A673 (cell line): Measurements from ENCODE around the gene ABCC9. TPM values are rescaled to one million over a fixed set of nuclear protein-coding genes. Genes with fewer than 3 reads are reported as not detected.
"Not testable (repeated sequence)": the region's sequence is repeated elsewhere in the genome, so short reads cannot be mapped to it uniquely, and the experiment has no call there.

Experiments
- BruUV-seq: library from RNA; stranded (reverse); fragments of 400-500 nt; replicated peaks from 2 replicates; lab custom pipeline; 2021; lab: Mats Ljungman, UMichigan
- CTCF ChIA-PET: fragments of 300-600 bp; sonication (Branson Sonifier 250); formaldehyde crosslinking; loops from one replicate; lab custom pipeline; 2022; ENCODE audit warnings: antibody characterized with exemption; lab: Charles Lee
- POLR2A ChIA-PET: fragments of 300-600 bp; sonication (Branson Sonifier 250); formaldehyde crosslinking; loops from one replicate; lab custom pipeline; 2022; ENCODE audit warnings: antibody characterized with exemption; ENCODE audit not compliant: low non-redundant PET; lab: Charles Lee
- DNase-seq: peaks from one replicate; pipeline ENCODE4 v3.0.0-alpha.2; 2015; ENCODE audit warnings: low spot score
- H3K27ac ChIP-seq: fragments of 200-600 bp; sonication (generic); 2 replicates; pipeline ENCODE4 v1.5.1; 2016; ENCODE audit warnings: mixed run types, low read depth, mild to moderate bottlenecking, mixed read lengths, antibody characterized with exemption, low read length; ENCODE audit not compliant: poor library complexity, severe bottlenecking
- H3K27me3 ChIP-seq: fragments of 200-600 bp; sonication (generic); replicated peaks from 2 replicates; pipeline ENCODE4 v1.6.1; 2017; ENCODE audit warnings: mixed run types, low read depth, mild to moderate bottlenecking, mixed read lengths, antibody characterized with exemption, low read length; ENCODE audit not compliant: insufficient read depth, poor library complexity
- H3K36me3 ChIP-seq: fragments of 200-600 bp; sonication (generic); 2 replicates; pipeline ENCODE4 v1.6.1; 2016; ENCODE audit warnings: mixed run types, mild to moderate bottlenecking, mixed read lengths, antibody characterized with exemption, low read length; ENCODE audit not compliant: insufficient read depth, poor library complexity, severe bottlenecking
- H3K4me1 ChIP-seq: fragments of 200-600 bp; sonication (generic); 2 replicates; pipeline ENCODE4 v1.6.1; 2017; ENCODE audit warnings: mixed run types, mild to moderate bottlenecking, mixed read lengths, antibody characterized with exemption, low read length; ENCODE audit not compliant: insufficient read depth, poor library complexity, severe bottlenecking
- H3K4me3 ChIP-seq: fragments of 200-600 bp; sonication (generic); 2 replicates; pipeline ENCODE4 v1.5.1; 2016; ENCODE audit warnings: low read depth, mixed run types, mild to moderate bottlenecking, mixed read lengths, low read length; ENCODE audit not compliant: poor library complexity, severe bottlenecking
- H3K9me3 ChIP-seq: fragments of 200-600 bp; sonication (generic); 2 replicates; pipeline ENCODE4 v1.6.1; 2016; ENCODE audit warnings: mixed run types, low read depth, mild to moderate bottlenecking, mixed read lengths, antibody characterized with exemption, low read length; ENCODE audit not compliant: poor library complexity, severe bottlenecking
- CTCF ChIP-seq: fragments of 300-800, 200-600 bp; sonication (generic); conservative IDR thresholded peaks from 2 replicates; pipeline ENCODE4 v1.5.1; 2017; ENCODE audit warnings: low read depth, mild to moderate bottlenecking, antibody characterized with exemption, low read length, moderate library complexity, mixed read lengths
- EZH2 ChIP-seq: fragments of 200-600 bp; sonication (generic); IDR thresholded peaks from 2 replicates; pipeline ENCODE4 v1.6.1; 2017; ENCODE audit warnings: borderline replicate concordance, low read depth, mild to moderate bottlenecking, mixed read lengths, antibody characterized with exemption, low read length; ENCODE audit not compliant: poor library complexity, severe bottlenecking
- intact Hi-C: fragments of 100-400 bp; cut with micrococcal nuclease; formaldehyde crosslinking; loops from one replicate; pipeline ENCODE4 v1.10.0; 2022; ENCODE audit not compliant: unreplicated experiment
- total RNA-seq: library from RNA; stranded (reverse); gene quantifications from 2 replicates; pipeline ENCODE4 v1.2.3, GENCODE V29; 2021

Gene ABCC9
- total RNA-seq, 1 experiment from 2014 or later, result not detected

- intact Hi-C loops, result no loop called here
- Histone ChIP-seq H3K36me3 (no peaks in the 10 kb centered on the region), H3K4me3 (no peak overlapping the region), H3K27ac (no peak overlapping the region), H3K4me1 (no peaks in the 10 kb centered on the region), H3K27me3 (no peaks in the 10 kb centered on the region), H3K9me3 (no peaks in the 10 kb centered on the region)
- no peak for DNase-seq
- ChIA-PET CTCF (interaction anchor here (0.6 kb wide), 1 partner anchor 98 kb away, joined by 3 read pairs; no protein-coding TSS in a partner anchor), POLR2A (no interaction called here)
- no TSS peak for BruUV-seq
- TF ChIP-seq CTCF, result no peak
- no peak for TF ChIP-seq EZH2
Measured at GRCh38 chr12:21795648-21796328, 145.4 kb downstream of the ABCC9 start.

GRCh38 chr12:21794807-21795595, 146.2 kb downstream of the ABCC9 start:
- BruUV-seq, H3K4me1 ChIP-seq, DNase-seq, H3K4me3 ChIP-seq, H3K27me3 ChIP-seq, H3K27ac ChIP-seq, H3K9me3 ChIP-seq, H3K36me3 ChIP-seq, POLR2A ChIA-PET, intact Hi-C loops: not testable (repeated sequence)
- CTCF ChIA-PET, result interaction anchor here (0.6 kb wide), 1 partner anchor 97 kb away, joined by 3 read pairs; no protein-coding TSS in a partner anchor

- CTCF ChIA-PET, H3K27me3 ChIP-seq, H3K4me3 ChIP-seq: not testable (repeated sequence)
Measured at GRCh38 chr12:21789687-21790086, 151.5 kb downstream of the ABCC9 start.

GRCh38 chr12:21788089-21788983, 152.9 kb downstream of the ABCC9 start:
- H3K36me3 ChIP-seq, result no peaks in the 10 kb centered on the region
- H3K27ac ChIP-seq, result no peak overlapping the region
- BruUV-seq, result no TSS peak
- CTCF ChIA-PET, result no interaction called here
- no peaks in the 10 kb centered on the region for H3K27me3 ChIP-seq
- no peaks in the 10 kb centered on the region for H3K9me3 ChIP-seq
- TF ChIP-seq CTCF (no peak), EZH2 (no peak)
- no peak for DNase-seq
- POLR2A ChIA-PET, result no interaction called here
- no peaks in the 10 kb centered on the region for H3K4me1 ChIP-seq
- no peak overlapping the region for H3K4me3 ChIP-seq
- intact Hi-C loops, result no loop called here

More at GRCh38 chr12:21789687-21790086, 151.5 kb downstream of the ABCC9 start:
- H3K27ac ChIP-seq, BruUV-seq, H3K9me3 ChIP-seq, POLR2A ChIA-PET, H3K36me3 ChIP-seq, intact Hi-C loops, DNase-seq, H3K4me1 ChIP-seq: not testable (repeated sequence)
